Astrocyte of the spinal cord (primary cell): ENCODE measurements around the gene TNFRSF13B.
"Not testable (repeated sequence)": the region's sequence is repeated elsewhere in the genome, so short reads cannot be mapped to it uniquely, and the experiment has no call there.

Experiments used
- DNase-seq: peaks from one replicate; pipeline ENCODE4 v3.0.0; 2011; ENCODE audit warnings: low read depth, low spot score
- H3K4me3 ChIP-seq: 2 replicates; pipeline ENCODE4 v1.5.1; 2011; ENCODE audit warnings: low read depth, mild to moderate bottlenecking, low read length, moderate library complexity
- CTCF ChIP-seq: IDR thresholded peaks from 2 replicates; pipeline ENCODE4 v1.5.1; 2012; ENCODE audit warnings: low read depth, mild to moderate bottlenecking, low read length, inconsistent platforms
- in situ Hi-C: cut with HindIII; loops from 2 replicates; pipeline ENCODE4 v1.10.0; 2017; ENCODE audit warnings: low sequenced_read_pairs

Gene TNFRSF13B

GRCh38 chr17:16975277-16975651 is 3.3 kb upstream of the TNFRSF13B start:
- no peak for DNase-seq
- in situ Hi-C loops: no loop called here
- TF ChIP-seq CTCF: no peak
- no peak overlapping the region for H3K4me3 ChIP-seq

- no peak overlapping the region for H3K4me3 ChIP-seq
- TF ChIP-seq CTCF: no peak
- in situ Hi-C loops: no loop called here
- DNase-seq: no peak
Observed at GRCh38 chr17:16974569-16975276, 2.8 kb upstream of the TNFRSF13B start.

- no peak for TF ChIP-seq CTCF
- in situ Hi-C loops: no loop called here
- no peak overlapping the region for H3K4me3 ChIP-seq
- no peak for DNase-seq
Observed at GRCh38 chr17:16973760-16974540, 2.0 kb upstream of the TNFRSF13B start.

- H3K4me3 ChIP-seq, in situ Hi-C loops, DNase-seq: not testable (repeated sequence)
Observed at GRCh38 chr17:16973043-16973442, 1.1 kb upstream of the TNFRSF13B start.

- in situ Hi-C loops: no loop called here
- H3K4me3 ChIP-seq: no peak overlapping the region
- no peak for DNase-seq
- TF ChIP-seq CTCF: no peak
Observed at GRCh38 chr17:16972346-16972745, 428 bp upstream of the TNFRSF13B start.

- H3K4me3 ChIP-seq: no peak overlapping the region
- no peak for TF ChIP-seq CTCF
- in situ Hi-C loops: no loop called here
- no peak for DNase-seq
Observed at GRCh38 chr17:16969931-16970906, 1.7 kb downstream of the TNFRSF13B start.
